HG03442 (cell line): ENCODE measurements around the gene CELF4.

Source experiments
- ATAC-seq: cut with Tn5 transposase; IDR thresholded peaks from one replicate; pipeline ENCODE4 v1.9.1; 2021; ENCODE audit warnings: mild to moderate bottlenecking, moderate library complexity; ENCODE audit not compliant: unreplicated experiment

Gene CELF4

GRCh38 chr18:37447962-37448888 lies 117.4 kb downstream of the CELF4 start:
- no peak for ATAC-seq

- ATAC-seq, result no peak
Observed at GRCh38 chr18:37445836-37446235, 119.8 kb downstream of the CELF4 start.

- no peak for ATAC-seq
Observed at GRCh38 chr18:37445368-37445767, 120.2 kb downstream of the CELF4 start.

- no peak for ATAC-seq
Observed at GRCh38 chr18:37443325-37444055, 122.1 kb downstream of the CELF4 start.

- no peak for ATAC-seq
Observed at GRCh38 chr18:37442477-37442876, 123.1 kb downstream of the CELF4 start.

GRCh38 chr18:37441821-37442220 lies 123.8 kb downstream of the CELF4 start:
- ATAC-seq, result no peak

GRCh38 chr18:37440206-37440605 lies 125.4 kb downstream of the CELF4 start:
- ATAC-seq, result no peak

GRCh38 chr18:37438417-37439180 lies 127.0 kb downstream of the CELF4 start:
- ATAC-seq, result no peak

- ATAC-seq, result no peak
Observed at GRCh38 chr18:37435996-37436395, 129.6 kb downstream of the CELF4 start.

GRCh38 chr18:37435150-37435867 lies 130.3 kb downstream of the CELF4 start:
- no peak for ATAC-seq

- no peak for ATAC-seq
Observed at GRCh38 chr18:37434161-37434860, 131.3 kb downstream of the CELF4 start.

- no peak for ATAC-seq
Observed at GRCh38 chr18:37432436-37433195, 133.0 kb downstream of the CELF4 start.

GRCh38 chr18:37430357-37431076 lies 135.1 kb downstream of the CELF4 start:
- ATAC-seq, result no peak

- ATAC-seq, result no peak
Observed at GRCh38 chr18:37429791-37430190, 135.8 kb downstream of the CELF4 start.

- ATAC-seq, result no peak
Observed at GRCh38 chr18:37428288-37428974, 137.2 kb downstream of the CELF4 start.

- ATAC-seq, result no peak
Observed at GRCh38 chr18:37426586-37426985, 139.0 kb downstream of the CELF4 start.

- ATAC-seq, result no peak
Observed at GRCh38 chr18:37425222-37425621, 140.4 kb downstream of the CELF4 start.

GRCh38 chr18:37424507-37424906 lies 141.1 kb downstream of the CELF4 start:
- ATAC-seq, result no peak
